ENCODE results near the gene DNLZ. TPM values are rescaled to one million over a fixed set of nuclear protein-coding genes. Genes with fewer than 3 reads are reported as not detected.

The DNLZ gene
- polyA plus RNA-seq, 1 of the 3 experiments (the other 2 are of a cell fraction): 40.6 TPM

DNA sequence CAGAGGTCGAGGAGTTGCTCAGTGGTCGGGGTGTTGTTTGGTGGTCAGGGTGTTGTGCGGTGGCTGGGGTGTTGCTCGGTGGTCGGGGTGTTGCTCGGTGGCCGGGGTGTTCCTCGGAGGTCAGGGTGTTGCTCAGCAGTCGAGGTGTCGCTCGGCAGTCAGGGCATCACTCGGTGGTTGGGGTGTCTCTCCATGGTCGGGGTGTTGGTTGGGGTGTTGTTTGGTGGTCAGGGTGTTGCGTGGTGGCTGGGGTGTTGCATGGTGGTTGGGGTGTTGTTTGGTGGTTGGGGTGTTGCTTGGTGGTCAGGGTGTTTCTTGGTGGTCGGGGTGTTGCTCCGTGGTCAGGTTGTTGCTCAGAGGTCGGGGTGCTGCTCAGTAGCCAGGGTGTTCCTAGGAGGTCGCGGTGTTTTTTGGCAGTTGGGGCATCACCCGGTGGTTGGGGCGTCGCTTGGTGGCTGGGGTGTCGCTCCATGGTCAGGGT is 47.2 kb downstream of the DNLZ start:
- H3F3A ChIP-seq (replicated peaks; ENCODE audit: insufficient read depth): no peaks in the 10 kb centered on the region
- no peaks in the 10 kb centered on the region for H3K36me3 ChIP-seq (replicated peaks in 1 of 2; ENCODE audit: control insufficient read depth in 1 of 2, insufficient read depth in 2 of 2, low read length in 1 of 2)
- DNase-seq: no peak
- no peak overlapping the region for H3K4me3 ChIP-seq (ENCODE audit: low read depth in 2 of 2, low read length in 1 of 2)
- no peak overlapping the region for H3K9ac ChIP-seq
- ChIA-PET POLR2A (no interaction called here), CTCF (no interaction called here)
- H3K4me2 ChIP-seq: no peak overlapping the region
- no peak overlapping the region for H2AFZ ChIP-seq (ENCODE audit: low read depth)
- H3K9me2 ChIP-seq: no peaks in the 10 kb centered on the region
- no peaks in the 10 kb centered on the region for H3K27me3 ChIP-seq (ENCODE audit: insufficient read depth)
- 83% methylated on average over 16 of the region's 23 CpGs for WGBS (ENCODE audit: low lambda C conversion rate)
- H4K20me1 ChIP-seq (ENCODE audit: insufficient read depth): no peaks in the 10 kb centered on the region
- no peaks in the 10 kb centered on the region for H3K4me1 ChIP-seq (ENCODE audit: control insufficient read depth in 1 of 2, insufficient read depth in 2 of 2, low read depth in 1 of 2, low read length in 1 of 2)
- no peak overlapping the region for H3K27ac ChIP-seq (ENCODE audit: low read depth in 2 of 2, low read length in 1 of 2)
- H3K79me2 ChIP-seq (ENCODE audit: insufficient read depth): no peaks in the 10 kb centered on the region
- peaks cover 4% of the 10 kb centered on the region; the same call in 1 of the 2 replicates for H3K9me3 ChIP-seq
- no peak for TF ChIP-seq MXI1 (IDR thresholded peaks at IDR 0.05; ENCODE audit: low read depth, low read length)
- TF ChIP-seq CTCF (IDR thresholded peaks at IDR 0.05): no peak
- no peak for TF ChIP-seq RCOR1 (IDR thresholded peaks at IDR 0.05; ENCODE audit: low read length)
- TF ChIP-seq NFIC (IDR thresholded peaks at IDR 0.05; ENCODE audit: borderline replicate concordance): no peak
- TF ChIP-seq CHD2 (IDR thresholded peaks at IDR 0.05; ENCODE audit: low read length, partially characterized antibody): no peak
- TF ChIP-seq ZBTB33 (IDR thresholded peaks at IDR 0.05; ENCODE audit: borderline replicate concordance, low read depth): no peak
- no peak for TF ChIP-seq JUND (IDR thresholded peaks at IDR 0.05)
- TF ChIP-seq GATA2 (CRISPR knock-in tag; IDR thresholded peaks at IDR 0.05): no peak
- no peak for TF ChIP-seq RFX5 (IDR thresholded peaks at IDR 0.05; ENCODE audit: low read length)

DNA sequence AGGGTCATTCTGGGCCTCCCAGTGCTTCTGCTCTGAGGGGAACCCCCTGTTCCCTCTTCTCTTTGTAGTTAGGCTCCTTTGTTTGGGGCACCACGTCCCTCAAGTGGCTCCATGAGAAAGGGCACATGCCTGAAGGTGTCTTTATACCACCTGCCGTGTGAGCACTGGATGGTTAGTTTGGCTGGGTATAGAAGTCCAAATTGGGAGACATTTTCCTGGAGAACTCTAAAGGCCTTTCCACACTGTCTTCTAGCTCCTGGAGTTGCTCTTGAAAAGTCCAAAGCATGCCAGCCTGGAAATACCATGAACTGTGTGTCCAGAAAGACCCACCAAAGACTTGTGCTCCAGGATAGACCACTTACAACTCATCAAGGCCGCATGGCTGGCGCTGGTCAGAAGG is 48.6 kb downstream of the DNLZ start:
- POLR2A ChIA-PET: no interaction called here
- Histone ChIP-seq H3K9me2 (no peaks in the 10 kb centered on the region), H3K4me2 (no peak overlapping the region), H2AFZ (ENCODE audit: low read depth) (no peak overlapping the region), H3K4me3 (ENCODE audit: low read depth in 2 of 2, low read length in 1 of 2) (no peak overlapping the region), H3K4me1 (ENCODE audit: control insufficient read depth in 1 of 2, insufficient read depth in 2 of 2, low read depth in 1 of 2, low read length in 1 of 2) (no peaks in the 10 kb centered on the region), H3F3A (replicated peaks; ENCODE audit: insufficient read depth) (no peaks in the 10 kb centered on the region), H3K9ac (no peak overlapping the region), H3K36me3 (replicated peaks in 1 of 2; ENCODE audit: control insufficient read depth in 1 of 2, insufficient read depth in 2 of 2, low read length in 1 of 2) (no peaks in the 10 kb centered on the region), H3K9me3 (peaks cover 4% of the 10 kb centered on the region; the same call in 1 of the 2 replicates), H3K27ac (ENCODE audit: low read depth in 2 of 2, low read length in 1 of 2) (no peak overlapping the region), H3K79me2 (ENCODE audit: insufficient read depth) (no peaks in the 10 kb centered on the region), H4K20me1 (ENCODE audit: insufficient read depth) (no peaks in the 10 kb centered on the region), H3K27me3 (ENCODE audit: insufficient read depth) (no peaks in the 10 kb centered on the region)
- CTCF ChIA-PET: interaction anchor here (1.2 to 4.9 kb wide), 3 partner anchors 8 to 58 kb away, joined by 3 to 91 read pairs (median 34); partner anchors contain the start of gene CARD9
- DNase-seq: no peak
- 55% methylated on average over 3 of the region's 4 CpGs for WGBS (ENCODE audit: low lambda C conversion rate)
- TF ChIP-seq NFIC (IDR thresholded peaks at IDR 0.05; ENCODE audit: borderline replicate concordance): no peak
- no peak for TF ChIP-seq ZBTB33 (IDR thresholded peaks at IDR 0.05; ENCODE audit: borderline replicate concordance, low read depth)
- TF ChIP-seq POLR2AphosphoS5 (IDR thresholded peaks at IDR 0.05; ENCODE audit: low read depth, low read length): no peak
- no peak for TF ChIP-seq TAF1 (IDR thresholded peaks at IDR 0.05; ENCODE audit: borderline replicate concordance, low read depth, low read length)
- TF ChIP-seq ELF1 (IDR thresholded peaks at IDR 0.05): no peak
- no peak for TF ChIP-seq TCF12 (IDR thresholded peaks at IDR 0.05)
- no peak for TF ChIP-seq USF2 (IDR thresholded peaks at IDR 0.05; ENCODE audit: borderline replicate concordance, low read depth, low read length)
- TF ChIP-seq YY1 (IDR thresholded peaks at IDR 0.05; ENCODE audit: low read depth): no peak
- TF ChIP-seq FOSL2 (IDR thresholded peaks at IDR 0.05; ENCODE audit: borderline replicate concordance, low read depth): no peak
- TF ChIP-seq RCOR1 (IDR thresholded peaks at IDR 0.05; ENCODE audit: low read length): no peak
- TF ChIP-seq EP300 (IDR thresholded peaks at IDR 0.05; ENCODE audit: borderline replicate concordance in 1 of 2, low read depth in 1 of 2, low read length in 1 of 2): no peak
- TF ChIP-seq, protein P1, sequence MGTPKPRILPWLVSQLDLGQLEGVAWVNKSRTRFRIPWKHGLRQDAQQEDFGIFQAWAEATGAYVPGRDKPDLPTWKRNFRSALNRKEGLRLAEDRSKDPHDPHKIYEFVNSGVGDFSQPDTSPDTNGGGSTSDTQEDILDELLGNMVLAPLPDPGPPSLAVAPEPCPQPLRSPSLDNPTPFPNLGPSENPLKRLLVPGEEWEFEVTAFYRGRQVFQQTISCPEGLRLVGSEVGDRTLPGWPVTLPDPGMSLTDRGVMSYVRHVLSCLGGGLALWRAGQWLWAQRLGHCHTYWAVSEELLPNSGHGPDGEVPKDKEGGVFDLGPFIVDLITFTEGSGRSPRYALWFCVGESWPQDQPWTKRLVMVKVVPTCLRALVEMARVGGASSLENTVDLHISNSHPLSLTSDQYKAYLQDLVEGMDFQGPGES (IDR thresholded peaks at IDR 0.05; ENCODE audit: low read depth, low read length): no peak

Data from SK-N-SH (cell line).